ENCODE results near the gene CDC42BPA.

The CDC42BPA gene

GRCh38 chr1:226977643-226978431 is 340.5 kb downstream of the CDC42BPA start:
- DNase-seq: no peak

- no peak for DNase-seq
Observed at GRCh38 chr1:226976978-226977642, 341.2 kb downstream of the CDC42BPA start.

- DNase-seq: no peak
Observed at GRCh38 chr1:226976276-226976977, 341.9 kb downstream of the CDC42BPA start.

- DNase-seq: no peak
Observed at GRCh38 chr1:226975259-226976250, 342.7 kb downstream of the CDC42BPA start.

GRCh38 chr1:226974544-226975258 is 343.6 kb downstream of the CDC42BPA start:
- no peak for DNase-seq

GRCh38 chr1:226973898-226974543 is 344.3 kb downstream of the CDC42BPA start:
- no peak for DNase-seq

- DNase-seq: no peak
Observed at GRCh38 chr1:226973371-226973897, 344.9 kb downstream of the CDC42BPA start.

- no peak for DNase-seq
Observed at GRCh38 chr1:226972931-226973330, 345.4 kb downstream of the CDC42BPA start.

GRCh38 chr1:226971765-226972164 is 346.5 kb downstream of the CDC42BPA start:
- DNase-seq: no peak

GRCh38 chr1:226967665-226968064 is 350.6 kb downstream of the CDC42BPA start:
- DNase-seq: no peak

GRCh38 chr1:226966683-226967082 is 351.6 kb downstream of the CDC42BPA start:
- no peak for DNase-seq

GRCh38 chr1:226965581-226966440 is 352.5 kb downstream of the CDC42BPA start:
- DNase-seq: no peak

- no peak for DNase-seq
Observed at GRCh38 chr1:226964611-226965486, 353.4 kb downstream of the CDC42BPA start.

GRCh38 chr1:226964068-226964425 is 354.2 kb downstream of the CDC42BPA start:
- no peak for DNase-seq

GRCh38 chr1:226962421-226963391 is 355.6 kb downstream of the CDC42BPA start:
- no peak for DNase-seq

GRCh38 chr1:226960944-226961765 is 357.1 kb downstream of the CDC42BPA start:
- no peak for DNase-seq

- no peak for DNase-seq
Observed at GRCh38 chr1:226960256-226960655, 358.0 kb downstream of the CDC42BPA start.

All from activated naive CD4-positive, alpha-beta T cell treated with anti-CD3 and anti-CD28 coated beads, Interleukin-2, amount 50 U/mL, for 16 hours (primary cell).